NCI-H446 treated with DMSO at 0.1 percent for 48 hours (cell line): ENCODE measurements around the gene NAA80.

Source experiments
- DNase-seq: peaks from one replicate; lab custom pipeline; 2025; lab: John Stamatoyannopoulos, UW

NAA80 gene, protein sequence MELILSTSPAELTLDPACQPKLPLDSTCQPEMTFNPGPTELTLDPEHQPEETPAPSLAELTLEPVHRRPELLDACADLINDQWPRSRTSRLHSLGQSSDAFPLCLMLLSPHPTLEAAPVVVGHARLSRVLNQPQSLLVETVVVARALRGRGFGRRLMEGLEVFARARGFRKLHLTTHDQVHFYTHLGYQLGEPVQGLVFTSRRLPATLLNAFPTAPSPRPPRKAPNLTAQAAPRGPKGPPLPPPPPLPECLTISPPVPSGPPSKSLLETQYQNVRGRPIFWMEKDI

DNA sequence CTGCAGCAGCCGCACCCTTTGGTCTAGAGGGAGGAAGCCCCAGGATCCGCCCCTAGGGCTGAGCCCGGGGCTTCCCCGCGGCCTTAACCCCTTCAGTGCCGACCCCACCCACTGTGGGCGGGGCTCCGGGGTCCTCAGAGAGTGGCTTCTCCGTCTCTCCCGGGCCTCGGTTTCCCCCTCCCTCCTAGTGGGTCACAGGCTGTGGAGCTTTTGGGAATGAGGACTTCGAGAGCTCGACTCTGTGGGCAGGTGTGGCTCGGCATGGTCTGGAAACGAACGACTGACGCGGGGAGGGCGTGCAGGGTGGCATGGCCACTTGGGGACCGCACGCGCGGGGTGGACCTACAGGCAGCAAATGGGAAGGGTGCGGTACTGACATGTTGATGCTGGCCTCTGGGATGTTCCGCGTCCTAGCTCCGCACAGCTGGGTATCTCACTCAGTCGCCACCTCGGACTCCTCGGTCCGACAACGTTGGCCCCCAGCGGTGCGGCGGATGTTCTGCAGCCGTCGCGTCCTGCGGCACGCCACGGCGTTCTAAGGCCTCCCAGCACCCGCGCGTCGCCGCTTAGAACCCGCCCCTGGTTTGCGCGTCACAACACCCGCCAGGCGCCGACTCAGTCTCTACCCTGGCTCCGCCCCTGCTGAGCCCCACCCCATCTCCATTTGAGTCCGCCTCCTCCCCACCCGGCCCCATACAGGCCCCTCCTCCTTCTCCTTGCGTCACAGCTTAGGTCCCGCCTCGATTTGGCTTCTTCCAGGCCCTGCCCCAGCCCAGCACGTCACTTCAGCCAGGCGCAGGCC lies at the start of gene NAA80, which contains the start of gene HYAL3:
NAA80 (minus strand) TSS at position 570 of the 802 bp plus-strand sequence. CDS start 1,942 bp downstream, outside the sequence.
HYAL3 (minus strand) TSS at position 570 of the 802 bp plus-strand sequence. CDS start 3,803 bp downstream, outside the sequence.
- peak; percentile 96 for DNase-seq

DNA sequence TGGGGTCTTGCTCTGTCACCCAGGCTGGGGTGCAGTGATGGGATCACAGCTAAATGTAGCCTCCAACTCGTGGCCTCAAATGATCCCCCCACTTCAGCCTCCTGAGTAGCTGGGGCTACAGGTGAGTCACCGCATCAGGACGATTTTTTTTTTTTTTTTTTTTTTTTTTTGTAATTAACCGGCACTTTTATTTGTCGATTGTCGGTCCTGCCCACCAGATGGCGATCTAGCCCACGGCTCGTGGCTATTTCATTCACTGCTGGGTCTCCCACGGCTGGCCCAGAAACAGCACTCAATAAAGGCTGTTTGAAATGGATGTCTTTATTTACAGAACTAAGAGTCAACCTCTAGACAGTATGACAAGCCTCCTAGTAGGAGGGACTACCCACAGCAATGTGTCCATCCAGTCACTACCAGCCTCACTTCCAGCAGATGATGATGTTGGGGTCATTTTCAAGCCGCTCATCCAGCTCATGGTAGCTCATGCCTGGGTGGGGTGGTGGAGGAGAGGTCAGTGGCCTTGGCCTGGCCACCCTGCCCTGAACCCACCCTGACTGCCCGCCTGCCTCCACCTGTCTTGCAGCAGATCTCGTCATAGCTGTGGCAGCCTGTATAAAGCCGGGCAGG lies 48.1 kb upstream of the NAA80 start:
- peak; percentile 33 for DNase-seq

DNA sequence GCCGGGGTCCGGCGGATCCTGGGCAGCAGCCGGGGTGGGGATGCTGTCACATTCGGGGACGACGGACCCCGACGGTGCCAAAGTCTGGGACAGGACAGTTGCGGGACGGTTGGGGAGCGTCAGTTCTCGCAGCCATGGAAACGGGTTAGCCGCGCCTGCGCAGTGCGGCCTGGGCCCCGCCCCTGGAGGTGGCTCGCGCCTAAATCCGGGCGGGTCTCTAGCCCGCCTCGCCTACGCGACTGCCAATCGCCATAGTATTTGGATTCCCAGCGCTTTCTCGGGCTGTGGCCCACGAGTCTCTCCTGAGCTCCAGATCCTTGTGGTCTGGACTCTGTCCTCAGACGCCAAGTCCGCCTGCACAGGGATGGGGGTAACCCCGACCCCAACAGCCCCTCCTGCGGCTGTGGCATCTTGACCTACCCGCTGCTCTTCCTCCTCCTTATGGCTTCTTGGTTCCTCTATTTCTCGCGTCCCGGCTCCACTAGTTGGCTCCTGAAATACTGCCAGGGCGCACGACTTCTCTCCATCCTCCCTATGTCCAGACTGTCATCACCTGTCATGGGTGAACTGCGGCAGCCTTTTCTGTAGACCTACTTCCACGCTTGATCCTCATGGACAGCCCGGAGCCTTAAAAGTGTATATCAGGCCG lies 46.5 kb upstream of the NAA80 start, which contains the start of gene ZMYND10:
ZMYND10 (minus strand) TSS at position 147 of the 649 bp plus-strand sequence. CDS start 153 bp downstream, outside the sequence.
- DNase-seq: no peak

DNA sequence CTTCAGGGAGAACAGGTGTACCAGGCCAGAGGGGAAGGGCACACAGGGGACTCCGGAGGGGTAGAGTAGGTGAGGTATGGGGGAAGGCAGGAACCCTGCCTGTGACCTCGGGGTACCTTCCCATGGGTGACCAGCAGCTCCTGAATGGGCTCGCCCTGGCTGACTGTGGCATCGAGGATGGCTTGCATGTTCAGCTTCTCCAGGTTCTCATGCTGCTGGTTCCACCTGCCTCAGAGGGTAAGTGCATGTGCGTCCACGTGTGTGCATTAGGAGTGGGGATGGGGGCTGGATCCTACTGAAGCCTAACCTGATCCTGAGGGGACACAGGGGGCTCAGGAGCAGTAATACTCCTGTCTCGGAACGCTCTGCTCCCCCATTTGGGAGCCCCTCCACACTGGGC lies 45.8 kb upstream of the NAA80 start:
- no peak for DNase-seq

DNA sequence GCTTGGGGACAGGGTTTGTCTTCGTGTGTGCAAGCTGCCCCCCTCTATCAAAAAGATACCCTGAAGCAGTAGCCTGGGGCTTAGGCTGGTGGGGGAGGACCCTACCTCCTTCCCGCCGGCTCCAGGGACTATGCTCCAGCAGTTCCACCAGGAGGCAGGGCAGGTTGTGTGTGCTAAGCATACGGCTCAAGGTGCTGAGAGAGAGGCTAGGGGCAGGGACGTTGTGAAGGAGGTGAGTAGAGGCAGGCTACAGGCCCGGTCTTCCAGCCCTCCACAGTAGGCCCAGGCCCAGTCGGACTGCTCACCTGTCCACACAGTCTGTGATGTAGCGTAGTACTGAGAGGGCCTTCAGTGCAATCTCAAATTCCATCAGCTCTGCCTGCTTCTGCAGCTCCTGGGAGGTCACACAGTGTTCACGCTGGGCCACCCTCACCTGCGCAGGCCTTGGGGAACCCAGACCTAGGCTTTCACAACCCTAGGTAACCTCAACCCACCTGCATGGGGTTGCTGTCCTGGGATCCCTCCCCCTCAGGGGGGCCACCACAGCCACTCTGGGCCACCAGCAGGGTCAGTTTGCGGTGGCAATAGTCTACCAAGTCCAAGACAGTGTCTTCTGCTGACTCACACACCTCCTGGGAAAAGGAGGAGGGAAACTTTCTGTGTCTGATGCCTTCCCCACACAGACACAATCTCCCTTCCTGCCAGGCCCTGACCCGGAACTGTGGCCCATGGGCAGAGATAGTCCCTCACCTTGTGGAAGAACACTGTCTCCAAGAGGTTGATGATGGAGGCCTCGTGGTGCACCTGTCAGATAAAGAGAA lies 43.8 kb upstream of the NAA80 start:
- DNase-seq: no peak

DNA sequence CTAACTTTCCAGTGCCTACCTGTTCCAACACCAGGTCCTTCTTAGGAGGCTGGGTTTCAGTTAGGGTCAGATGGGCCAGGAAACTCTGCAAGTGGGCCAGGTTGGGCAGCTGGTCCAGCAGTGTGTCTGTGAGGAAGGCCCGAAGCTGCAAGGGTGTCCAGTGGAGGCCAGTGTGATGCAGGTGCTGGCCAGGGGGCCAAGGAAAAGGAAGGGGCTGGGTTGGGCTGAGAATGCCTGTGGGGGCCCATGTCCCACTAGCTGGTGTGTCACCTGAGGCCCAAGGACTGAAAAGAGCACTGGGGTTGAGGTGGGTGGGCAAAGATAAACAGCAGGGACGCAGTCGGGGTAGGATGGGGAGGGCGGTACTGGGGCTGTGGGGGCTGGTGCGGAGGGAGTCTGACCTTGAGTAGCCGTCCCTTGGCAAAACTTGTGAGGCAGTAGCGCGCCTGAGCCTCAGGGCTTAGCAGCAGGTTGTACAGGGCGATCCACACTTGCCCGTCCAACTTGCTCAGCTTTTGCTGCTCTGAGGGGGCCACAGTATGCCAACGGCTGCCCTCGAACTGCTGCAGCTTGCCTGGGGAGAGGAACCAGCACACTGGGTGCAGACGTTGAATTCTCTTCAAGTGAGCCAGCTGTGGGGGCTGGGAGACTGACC lies 42.9 kb upstream of the NAA80 start:
- no peak for DNase-seq

DNA sequence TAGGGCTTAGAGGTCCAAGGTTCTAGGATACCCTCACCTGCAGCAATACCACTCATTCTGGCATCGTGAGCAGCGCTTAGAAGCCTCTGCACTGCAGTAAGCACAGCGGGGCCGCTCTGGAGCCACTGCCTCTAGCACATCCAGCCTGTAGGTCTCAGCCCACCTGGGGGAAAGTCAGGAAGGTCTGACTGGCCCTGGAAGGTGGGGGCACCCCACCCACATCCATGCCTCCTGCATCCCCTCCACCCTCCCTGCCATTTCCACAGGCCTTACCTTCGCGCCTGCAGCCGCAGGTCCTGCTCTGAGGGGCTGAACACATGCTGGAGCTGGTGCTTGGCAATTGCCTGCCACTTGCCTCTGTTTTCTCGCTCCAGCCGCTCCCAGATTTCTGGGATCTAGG lies 42.3 kb upstream of the NAA80 start:
- DNase-seq: no peak

DNA sequence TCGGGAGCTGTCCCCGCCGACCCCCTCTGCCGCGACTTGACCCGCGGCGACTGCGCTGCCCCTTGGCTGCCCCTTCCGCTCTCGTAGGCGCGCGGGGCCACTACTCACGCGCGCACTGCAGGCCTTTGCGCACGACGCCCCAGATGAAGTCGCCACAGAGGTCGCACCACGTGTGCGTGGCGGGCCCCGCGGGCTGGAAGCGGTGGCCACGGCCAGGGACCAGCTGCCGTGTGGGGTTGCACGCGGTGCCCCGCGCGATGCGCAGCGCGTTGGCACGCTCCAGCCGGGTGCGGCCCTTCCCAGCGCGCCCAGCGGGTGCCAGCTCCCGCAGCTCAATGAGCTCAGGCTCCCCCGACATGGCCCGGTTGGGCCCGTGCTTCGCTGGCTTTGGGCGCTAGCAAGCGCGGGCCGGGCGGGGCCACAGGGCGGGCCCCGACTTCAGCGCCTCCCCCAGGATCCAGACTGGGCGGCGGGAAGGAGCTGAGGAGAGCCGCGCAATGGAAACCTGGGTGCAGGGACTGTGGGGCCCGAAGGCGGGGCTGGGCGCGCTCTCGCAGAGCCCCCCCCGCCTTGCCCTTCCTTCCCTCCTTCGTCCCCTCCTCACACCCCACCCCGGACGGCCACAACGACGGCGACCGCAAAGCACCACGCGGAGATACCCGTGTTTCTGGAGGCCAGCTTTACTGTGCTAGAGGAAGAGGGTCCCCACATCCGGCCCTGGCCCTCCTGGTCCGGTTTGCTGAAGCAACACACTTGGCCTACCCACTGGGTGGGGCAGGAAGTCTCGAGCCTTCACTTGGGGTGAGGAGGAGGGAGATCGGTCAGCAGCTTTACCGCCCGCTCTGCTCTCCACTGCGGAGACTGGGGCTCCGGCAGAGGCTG lies 41.5 kb upstream of the NAA80 start, which contains the start of gene RASSF1:
RASSF1 (minus strand) TSS at position 389 of the 882 bp plus-strand sequence; CDS start at position 358, 31 bp downstream.
- DNase-seq: no peak

DNA sequence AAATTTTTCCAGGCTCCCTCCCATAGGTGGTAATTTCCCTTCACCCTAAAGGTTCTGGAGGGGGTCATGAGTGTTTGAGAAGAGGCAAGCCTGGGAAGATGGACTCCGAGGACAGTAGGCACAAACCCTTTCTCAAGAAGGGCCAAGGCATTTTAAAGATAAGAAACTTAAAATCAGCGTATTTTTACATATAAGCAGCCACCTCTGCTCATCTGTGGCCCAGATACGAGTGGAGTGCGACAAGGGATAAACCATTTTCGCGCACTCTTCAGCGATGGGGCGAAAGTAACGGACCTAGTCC lies 40.9 kb upstream of the NAA80 start:
- no peak for DNase-seq

DNA sequence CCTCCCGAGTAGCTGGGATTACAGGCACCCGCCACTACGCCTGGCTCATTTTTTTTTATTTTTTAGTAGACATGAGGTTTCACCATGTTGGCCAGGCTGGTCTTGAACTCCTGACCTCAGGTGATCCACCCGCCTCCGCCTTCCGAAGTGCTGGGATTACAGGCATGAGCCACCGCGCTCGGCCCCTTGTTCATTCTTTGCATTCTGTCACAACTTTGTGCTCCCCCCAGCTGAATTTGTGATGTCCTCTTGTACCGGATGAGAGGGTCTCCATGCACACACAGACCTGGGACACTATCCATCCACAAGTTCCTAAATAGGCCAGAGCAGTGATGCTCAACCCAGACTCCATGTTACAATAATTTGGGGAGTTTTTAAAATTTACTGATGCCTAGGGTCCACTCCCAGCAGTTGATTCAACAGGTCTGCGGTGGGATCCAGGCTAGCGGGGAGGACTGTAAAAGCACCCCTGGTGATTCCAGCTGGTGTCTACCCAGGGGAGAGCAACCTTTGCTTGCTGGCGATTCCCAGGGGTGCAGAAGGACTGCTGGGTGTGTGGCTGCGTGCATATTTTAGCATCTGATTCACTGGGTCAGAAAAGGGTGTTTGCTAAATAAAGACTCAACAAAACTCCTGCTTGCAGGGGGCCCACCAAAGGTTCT lies 40.4 kb upstream of the NAA80 start:
- no peak for DNase-seq

DNA sequence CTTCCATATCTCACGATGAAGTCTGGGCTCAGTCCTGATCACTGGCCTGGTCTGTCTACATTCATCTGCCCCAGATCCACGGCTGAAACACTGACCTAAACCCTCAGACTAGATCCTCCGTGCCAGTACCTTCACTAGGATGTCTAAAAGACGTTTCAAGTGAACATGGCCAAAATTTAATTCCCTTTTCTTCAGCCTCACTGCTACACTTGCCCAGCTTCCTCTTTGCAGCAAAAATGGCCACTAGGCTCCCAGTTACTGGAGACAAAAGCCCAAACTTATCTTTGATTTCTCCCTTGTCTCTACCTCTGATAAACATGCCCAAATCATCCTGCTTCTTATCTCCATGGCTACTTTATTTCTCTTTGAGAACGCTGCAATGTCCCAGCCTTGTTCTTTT lies 39.8 kb upstream of the NAA80 start:
- DNase-seq: no peak

DNA sequence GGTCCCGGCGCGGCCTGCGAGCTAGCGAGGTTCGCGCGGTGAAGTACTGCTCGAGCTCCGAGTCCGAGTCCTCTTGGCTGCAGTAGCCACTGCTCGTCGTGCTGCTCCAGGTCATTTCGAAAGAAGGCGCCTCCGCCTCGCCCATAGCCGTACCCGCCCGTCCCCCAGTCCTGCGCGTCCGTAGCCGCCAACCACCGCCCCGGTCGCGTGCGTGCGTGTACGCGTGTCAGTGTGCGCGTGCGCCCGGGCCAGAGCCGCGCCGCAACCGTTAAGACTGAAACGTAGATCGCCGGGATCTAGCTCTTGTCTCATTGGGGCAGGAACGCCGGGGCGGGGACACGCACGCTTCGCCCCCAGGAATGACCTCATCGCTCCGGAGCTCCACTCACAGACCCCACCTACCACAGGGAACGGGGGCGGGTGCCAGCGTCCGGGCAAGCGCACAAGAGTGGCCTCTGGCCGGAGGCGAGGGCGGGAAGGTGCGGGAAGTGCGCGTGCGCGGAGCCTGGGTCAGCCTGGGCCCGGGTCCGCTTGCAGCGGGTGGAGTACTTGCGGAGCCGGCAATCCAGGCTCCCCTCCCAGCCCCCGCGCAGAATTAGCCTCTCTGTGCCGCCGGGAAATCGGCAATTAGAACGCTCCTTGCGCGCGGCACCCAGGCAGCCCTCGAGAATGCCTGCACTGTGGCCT lies 38.1 kb upstream of the NAA80 start:
- peak; percentile 94 for DNase-seq

DNA sequence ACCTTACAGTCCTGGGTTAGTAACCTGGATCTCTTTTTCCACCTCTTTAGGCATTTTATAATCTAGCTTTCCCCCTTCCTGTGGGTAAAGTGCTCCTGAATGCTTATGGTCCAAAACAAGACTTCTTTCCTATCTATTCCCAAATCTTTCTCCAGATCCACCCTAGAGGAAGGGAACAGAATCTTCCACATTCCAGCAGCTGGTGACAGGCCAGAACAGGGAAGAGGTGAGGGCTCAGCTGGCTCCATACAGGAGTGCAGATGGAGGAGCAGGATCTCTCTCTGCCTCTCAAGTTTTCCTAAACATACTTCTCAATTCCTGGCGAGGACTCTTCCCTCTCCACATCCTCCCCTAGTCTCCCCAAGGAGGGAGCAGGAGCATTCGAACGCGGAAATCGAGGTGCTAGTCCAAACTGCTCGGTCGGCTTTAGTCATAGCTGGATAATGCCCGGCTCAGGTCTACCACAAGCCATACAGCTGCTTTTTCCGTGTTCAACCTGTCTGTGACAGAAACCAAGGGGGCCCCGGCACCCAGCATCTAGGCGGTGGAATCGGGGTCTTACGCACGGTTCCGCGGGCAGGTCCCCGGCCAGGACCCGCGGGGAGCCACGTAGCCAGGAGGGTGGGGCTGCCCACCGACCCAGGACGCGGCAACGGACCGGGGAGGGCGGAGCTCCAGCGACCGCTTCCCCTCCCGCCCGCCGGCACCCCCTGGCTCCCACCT lies 37.4 kb upstream of the NAA80 start:
- DNase-seq: no peak

DNA sequence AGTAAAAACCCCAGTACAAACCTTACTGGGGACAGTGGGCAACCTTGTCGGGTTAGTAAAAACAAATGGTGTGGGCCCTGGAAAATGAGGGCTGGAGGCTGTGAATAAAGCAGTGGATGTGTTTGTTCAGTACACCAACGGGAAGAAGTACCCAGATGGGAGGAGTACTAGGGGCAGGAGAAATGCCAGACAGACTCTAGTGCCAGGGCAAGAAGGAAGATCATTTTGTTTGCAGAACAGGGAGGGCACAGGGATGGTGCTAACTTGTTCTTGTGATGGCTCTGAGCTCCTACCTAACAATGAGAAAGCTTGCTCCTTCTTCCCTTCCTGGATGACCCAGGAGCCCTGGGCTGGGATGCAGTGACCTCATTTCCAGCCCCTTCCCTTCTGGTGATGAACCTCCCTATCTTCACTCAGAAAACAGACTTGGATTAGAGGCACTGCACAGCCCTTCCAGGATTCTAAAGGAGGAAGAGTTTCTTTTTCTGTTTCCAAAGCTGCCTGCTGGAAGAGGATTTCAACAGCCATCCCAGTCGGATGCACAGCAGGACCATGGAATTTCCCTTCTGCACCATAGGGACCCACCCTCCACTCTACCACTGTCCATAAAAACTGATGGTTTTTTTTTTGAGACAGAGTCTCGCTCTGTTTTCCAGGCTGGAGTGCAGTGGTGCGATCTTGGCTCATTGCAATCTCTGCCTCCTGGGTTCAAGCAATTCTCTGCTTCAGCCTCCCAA lies 35.3 kb upstream of the NAA80 start:
- no peak for DNase-seq

DNA sequence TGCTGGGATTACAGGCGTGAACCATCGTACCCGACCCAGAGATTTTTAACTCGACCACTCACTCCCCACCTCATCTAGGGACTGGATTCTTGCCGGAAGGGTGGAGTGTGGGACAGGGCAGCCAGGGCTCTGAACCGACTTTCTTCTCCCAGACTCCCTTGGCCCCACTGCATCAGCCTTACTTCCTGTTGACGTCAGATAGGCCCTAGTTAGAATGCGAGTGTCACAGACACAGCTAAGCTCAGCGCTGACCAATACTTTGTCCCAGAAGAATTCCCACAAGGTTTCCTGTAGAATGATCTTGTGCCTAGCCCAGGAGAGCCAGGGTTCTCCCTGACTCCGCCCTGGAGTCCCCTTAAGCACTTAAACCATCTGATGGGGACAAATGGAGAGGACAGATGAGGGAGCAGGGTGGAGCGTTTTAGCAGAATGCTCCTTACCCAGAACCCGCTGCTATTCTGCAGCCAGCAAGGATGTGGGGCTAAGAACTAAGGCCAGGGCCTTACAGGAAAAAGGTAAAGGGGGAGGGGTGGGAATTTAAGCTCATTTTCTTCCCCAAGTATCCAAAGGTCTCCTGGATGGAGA lies 34.6 kb upstream of the NAA80 start:
- no peak for DNase-seq

DNA sequence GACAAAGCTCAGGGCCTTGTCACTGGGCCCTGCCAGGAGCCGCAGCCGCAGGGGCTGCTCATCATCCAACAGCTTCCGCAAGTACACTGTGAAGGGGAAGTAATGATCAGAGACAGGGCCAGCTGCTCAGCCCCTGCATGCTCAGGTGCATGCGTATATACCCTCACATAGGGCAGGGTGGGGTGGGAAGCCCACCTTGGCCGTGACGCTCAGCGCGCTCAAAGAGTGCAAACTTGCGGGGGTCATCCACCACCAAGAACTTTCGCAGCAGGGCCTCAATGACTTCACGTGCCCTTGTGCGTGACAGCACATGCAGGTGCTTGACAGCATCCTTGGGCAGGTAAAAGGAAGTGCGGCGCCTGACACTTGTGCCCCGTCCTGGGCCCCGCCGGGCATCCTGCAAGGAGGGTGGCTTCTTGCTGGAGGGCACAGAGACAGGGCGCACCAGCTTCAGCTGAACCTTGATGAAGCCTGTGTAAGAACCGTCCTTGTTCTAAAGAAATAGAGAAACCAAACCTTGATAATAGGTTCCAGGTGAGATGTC lies 32.2 kb upstream of the NAA80 start:
- no peak for DNase-seq

DNA sequence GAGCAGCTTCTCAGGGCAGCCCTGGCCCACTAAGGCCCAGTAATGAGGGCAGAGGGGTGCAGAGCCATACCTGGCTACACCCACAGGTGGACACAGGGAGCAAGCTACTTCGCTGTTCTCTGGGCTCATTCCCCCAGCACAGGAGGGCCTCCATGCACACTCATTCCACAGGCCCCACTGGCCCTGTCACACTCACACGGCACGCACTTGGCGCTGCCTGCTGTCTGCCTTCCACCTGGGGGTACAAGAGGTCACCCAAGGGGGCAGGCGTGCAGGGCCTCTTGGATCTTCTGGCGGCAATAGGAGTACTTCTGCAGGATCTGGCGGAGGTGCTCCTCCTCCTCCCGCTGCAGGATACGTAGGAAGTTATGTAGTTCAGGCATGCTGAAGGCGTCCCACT lies 31.1 kb upstream of the NAA80 start:
- no peak for DNase-seq
